IMR-90 (cell line): Measurements from ENCODE around the gene TRIML2. TPM values are rescaled to one million over a fixed set of nuclear protein-coding genes. Genes with fewer than 3 reads are reported as not detected.

Experiments
- ATAC-seq: fragments of 200-7000 bp; cut with Tn5 transposase; 2 replicates; pipeline ENCODE4 v1.9.1; 2020; ENCODE audit warnings: low read depth, mild to moderate bottlenecking, moderate library complexity
- BruUV-seq: library from RNA; stranded (reverse); fragments of 400-500 nt; replicated peaks from 2 replicates; lab custom pipeline; 2021; lab: Mats Ljungman, UMichigan
- CTCF ChIA-PET: fragments of 300-600 bp; formaldehyde crosslinking; extraction: SDS; loops from one replicate; lab custom pipeline; 2021; ENCODE audit warnings: antibody characterized with exemption; lab: Yijun Ruan, JAX
- POLR2A ChIA-PET: fragments of 300-600 bp; sonication (Branson Sonifier 250); formaldehyde crosslinking; loops from one replicate; lab custom pipeline; 2022; ENCODE audit warnings: antibody characterized with exemption; ENCODE audit not compliant: unreplicated experiment; lab: Charles Lee
- DNase-seq: peaks from one replicate; pipeline ENCODE4 v3.0.0; 2013
- H2AFZ ChIP-seq: replicated peaks from 2 replicates; pipeline ENCODE3; 2013; ENCODE audit warnings: low read length, mild to moderate bottlenecking; ENCODE audit not compliant: poor library complexity
- H2AK5ac ChIP-seq: 2 replicates; pipeline ENCODE4 v1.6.1; 2013; ENCODE audit warnings: low read depth, low read length, inconsistent platforms
- H2AK9ac ChIP-seq: replicated peaks from 2 replicates; pipeline ENCODE3; 2013; ENCODE audit warnings: mild to moderate bottlenecking, low read depth, low read length, moderate library complexity; ENCODE audit not compliant: poor library complexity
- H2BK120ac ChIP-seq: 2 replicates; pipeline ENCODE4 v1.6.1; 2013; ENCODE audit warnings: low read depth, low read length, inconsistent platforms
- H2BK15ac ChIP-seq: 3 replicates; pipeline ENCODE4 v1.6.1; 2013; ENCODE audit warnings: low read depth, low read length, inconsistent platforms
- H2BK20ac ChIP-seq: 2 replicates; pipeline ENCODE4 v1.6.1; 2013; ENCODE audit warnings: low read depth, mild to moderate bottlenecking, inconsistent platforms, low read length, moderate library complexity
- H2BK5ac ChIP-seq: 2 replicates; pipeline ENCODE4 v1.6.1; 2013; ENCODE audit warnings: mild to moderate bottlenecking, low read depth, low read length, inconsistent platforms; ENCODE audit not compliant: poor library complexity, severe bottlenecking
- H3K14ac ChIP-seq: replicated peaks from 2 replicates; pipeline ENCODE4 v1.6.1; 2013; ENCODE audit warnings: low read depth, low read length, inconsistent platforms
- H3K18ac ChIP-seq: 2 replicates; pipeline ENCODE4 v1.6.1; 2013; ENCODE audit warnings: low read depth, low read length, control low read depth
- H3K23ac ChIP-seq: 2 replicates; pipeline ENCODE4 v1.6.1; 2013; ENCODE audit warnings: low read depth, low read length, inconsistent platforms
- H3K27ac ChIP-seq: 2 replicates; pipeline ENCODE4 v1.5.1; 2013; ENCODE audit warnings: mild to moderate bottlenecking, control low read depth, low read length; ENCODE audit not compliant: insufficient read depth
- H3K27me3 ChIP-seq: 2 replicates; pipeline ENCODE4 v1.6.1; 2013; ENCODE audit warnings: low read length; ENCODE audit not compliant: control insufficient read depth, insufficient read depth
- H3K36me3 ChIP-seq: 2 replicates; pipeline ENCODE4 v1.6.1; 2013; ENCODE audit warnings: low read length, mixed read lengths; ENCODE audit not compliant: control insufficient read depth, insufficient read depth
- H3K4ac ChIP-seq: 2 replicates; pipeline ENCODE4 v1.6.1; 2013; ENCODE audit warnings: low read depth, low read length, inconsistent platforms
- H3K4me1 ChIP-seq: 2 replicates; pipeline ENCODE4 v1.6.1; 2013; ENCODE audit warnings: low read length, mixed read lengths; ENCODE audit not compliant: control insufficient read depth, insufficient read depth
- H3K4me2 ChIP-seq: 2 replicates; pipeline ENCODE4 v1.6.1; 2013; ENCODE audit warnings: low read depth, mild to moderate bottlenecking, control low read depth, low read length, moderate library complexity
- H3K4me3 ChIP-seq: 2 replicates; pipeline ENCODE4 v1.5.1; 2013; ENCODE audit warnings: low read depth, mild to moderate bottlenecking, control low read depth, low read length, moderate library complexity; ENCODE audit not compliant: insufficient read depth
- H3K56ac ChIP-seq: 2 replicates; pipeline ENCODE4 v1.6.1; 2013; ENCODE audit warnings: low read length, inconsistent platforms; ENCODE audit not compliant: insufficient read depth; ENCODE audit errors: extremely low read depth
- H3K79me1 ChIP-seq, 2 experiments: 2 replicates each; pipeline ENCODE4 v1.6.1; 2013; ENCODE audit warnings: low read length in 2 of 2, inconsistent platforms in 1 of 2, low read depth in 1 of 2
- H3K9ac ChIP-seq: 2 replicates; pipeline ENCODE4 v1.6.1; 2013; ENCODE audit warnings: low read depth, low read length, control low read depth
- H3K9me1 ChIP-seq: 2 replicates; pipeline ENCODE4 v1.6.1; 2013; ENCODE audit warnings: low read length, inconsistent platforms; ENCODE audit not compliant: insufficient read depth
- H3K9me3 ChIP-seq: 2 replicates; pipeline ENCODE4 v1.6.1; 2013; ENCODE audit warnings: low read length; ENCODE audit not compliant: control insufficient read depth, insufficient read depth
- H4K20me1 ChIP-seq: 2 replicates; pipeline ENCODE4 v1.6.1; 2013; ENCODE audit warnings: low read length, inconsistent platforms; ENCODE audit not compliant: insufficient read depth
- H4K5ac ChIP-seq: 2 replicates; pipeline ENCODE4 v1.6.1; 2013; ENCODE audit warnings: mild to moderate bottlenecking, low read depth, low read length, control low read depth
- H4K8ac ChIP-seq, 2 experiments: 2 replicates each; pipeline ENCODE4 v1.6.1; 2013; ENCODE audit warnings: low read depth in 2 of 2, low read length in 2 of 2, control low read depth in 1 of 2, inconsistent platforms in 1 of 2
- H4K91ac ChIP-seq: 2 replicates; pipeline ENCODE4 v1.6.1; 2013; ENCODE audit warnings: low read depth, low read length, inconsistent platforms; ENCODE audit not compliant: insufficient read depth
- BHLHE40 ChIP-seq: fragments of 150-350 bp; IDR thresholded peaks from 2 replicates; pipeline ENCODE4 v1.6.1; 2016; ENCODE audit warnings: mild to moderate bottlenecking, low read depth, low read length
- CEBPB ChIP-seq: IDR thresholded peaks from 2 replicates; pipeline ENCODE4 v1.6.1; 2012; ENCODE audit warnings: low read depth, low read length, improper control_type of control experiment
- FOS ChIP-seq: fragments of 150-350 bp; IDR thresholded peaks from 2 replicates; pipeline ENCODE4 v1.6.1; 2016; ENCODE audit warnings: low read depth, low read length
- MAFK ChIP-seq: IDR thresholded peaks from 2 replicates; pipeline ENCODE4 v1.6.1; 2012; ENCODE audit warnings: low read depth, low read length, improper control_type of control experiment
- MAZ ChIP-seq: IDR thresholded peaks from 2 replicates; pipeline ENCODE4 v1.6.1; 2012; ENCODE audit warnings: low read depth, mild to moderate bottlenecking, low read length, improper control_type of control experiment, moderate library complexity, borderline replicate concordance
- MXI1 ChIP-seq: IDR thresholded peaks from 2 replicates; pipeline ENCODE4 v1.6.1; 2012; ENCODE audit warnings: low read depth, mild to moderate bottlenecking, low read length, moderate library complexity, borderline replicate concordance
- RCOR1 ChIP-seq: IDR thresholded peaks from 2 replicates; pipeline ENCODE4 v1.6.1; 2012; ENCODE audit warnings: mild to moderate bottlenecking, low read length, improper control_type of control experiment; ENCODE audit not compliant: insufficient replicate concordance
- WGBS, 2 experiments: methylation state at CpG; one replicate each; pipeline versions ENCODE4 v1.1.5 to v1.1.7; 2013; ENCODE audit warnings: missing lambda C conversion rate in 2 of 2; ENCODE audit not compliant: insufficient read length in 1 of 2; ENCODE audit errors: extremely low coverage in 2 of 2; 5-methylcytosine and 5-hydroxymethylcytosine counted together
- dilution Hi-C: fragments of 300-500 bp; cut with HindIII; formaldehyde crosslinking; loops from one replicate; pipeline ENCODE4 v1.14.3; 2018; ENCODE audit warnings: low sequenced_read_pairs; ENCODE audit not compliant: unreplicated experiment
- in situ Hi-C: fragments of 300-500 bp; cut with MboI; formaldehyde crosslinking; loops from 3 replicates; pipeline ENCODE4 v1.14.3; 2019; ENCODE audit warnings: low sequenced_read_pairs, inconsistent platforms, mixed read lengths
- intact Hi-C: fragments of 100-400 bp; cut with micrococcal nuclease; formaldehyde crosslinking; loops from 2 replicates; pipeline ENCODE4 v1.10.0; 2022
- polyA plus RNA-seq, 3 experiments: library from polyadenylated mRNA; depleted of rRNA; stranded (reverse); fragments of >200 nt; gene quantifications; 2 replicates each; pipeline ENCODE4 v1.2.3, GENCODE V29; 2012; ENCODE audit warnings: low replicate concordance in 1 of 3
- total RNA-seq: library from RNA; depleted of rRNA; stranded (reverse); fragments of >200 nt; gene quantifications from 2 replicates; pipeline ENCODE4 v1.2.3, GENCODE V29; 2012
- TF ChIP-seq, protein P1 (sequence below): conservative IDR thresholded peaks from 2 replicates; pipeline ENCODE4 v1.5.1; 2012; ENCODE audit warnings: mild to moderate bottlenecking, low read depth, low read length, improper control_type of control experiment

Gene TRIML2
- total and polyA plus RNA-seq, 2 of the 4 experiments (the other 2 are of a cell fraction), result 0.18 to 0.21 TPM

DNA sequence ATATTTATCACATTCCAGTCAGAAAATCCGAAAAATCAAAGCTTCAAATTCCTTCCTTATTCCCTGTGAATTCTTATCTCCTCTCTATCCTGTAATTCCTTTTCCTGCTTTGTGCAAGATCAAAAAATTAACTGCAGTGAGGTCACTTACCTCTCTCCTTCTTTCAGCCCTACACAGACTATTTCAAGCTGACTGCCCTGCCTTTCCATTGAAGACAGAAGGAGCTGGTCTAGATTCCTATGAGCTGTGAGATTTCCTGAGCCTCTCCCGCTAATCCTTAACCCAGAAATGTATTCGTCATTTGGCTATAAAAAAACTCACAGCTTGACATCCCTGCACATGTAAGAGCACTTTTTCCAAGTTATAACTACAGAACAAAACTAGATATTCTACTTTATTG, 26.6 kb downstream of the TRIML2 start:
- BruUV-seq, result no TSS peak
- no peak overlapping the region for H3K56ac ChIP-seq
- no peak overlapping the region for H2AK5ac ChIP-seq
- intact Hi-C loops (no loop called here), in situ Hi-C loops (no loop called here), dilution Hi-C loops (no loop called here)
- ChIA-PET CTCF (interaction anchor here (0.6 kb wide), 2 partner anchors 313 to 618 kb away, joined by 3 read pairs; no protein-coding TSS in a partner anchor), POLR2A (no interaction called here)
- no peak overlapping the region for H3K23ac ChIP-seq
- H3K4me2 ChIP-seq, result no peak overlapping the region
- no peak overlapping the region for H2AFZ ChIP-seq
- H3K4ac ChIP-seq, result no peak overlapping the region
- no peak overlapping the region for H3K4me3 ChIP-seq
- H2BK15ac ChIP-seq, result no peak overlapping the region
- DNase-seq (no peak), ATAC-seq (no peak)
- WGBS, 2 experiments, result no CpG with 5 or more reads among the region's 3 CpGs
- no peak overlapping the region for H3K27ac ChIP-seq
- no peak overlapping the region for H3K14ac ChIP-seq
- H3K9ac ChIP-seq, result no peak overlapping the region
- H3K36me3 ChIP-seq, result no peaks in the 10 kb centered on the region
- no peaks in the 10 kb centered on the region for H4K20me1 ChIP-seq
- H3K9me1 ChIP-seq, result no peaks in the 10 kb centered on the region
- no peaks in the 10 kb centered on the region for H3K27me3 ChIP-seq
- no peak overlapping the region for H2BK20ac ChIP-seq
- no peak overlapping the region for H2BK5ac ChIP-seq
- no peaks in the 10 kb centered on the region for H3K79me1 ChIP-seq
- H3K9me3 ChIP-seq, result no peaks in the 10 kb centered on the region
- no peak overlapping the region for H4K8ac ChIP-seq
- H4K5ac ChIP-seq, result no peak overlapping the region
- H4K91ac ChIP-seq, result no peak overlapping the region
- no peaks in the 10 kb centered on the region for H3K4me1 ChIP-seq
- no peak for TF ChIP-seq BHLHE40
- TF ChIP-seq MAZ, result no peak
- TF ChIP-seq FOS, result no peak
- no peak for TF ChIP-seq MXI1
- TF ChIP-seq MAFK, result no peak
- no peak for TF ChIP-seq CEBPB
- TF ChIP-seq, protein P1, sequence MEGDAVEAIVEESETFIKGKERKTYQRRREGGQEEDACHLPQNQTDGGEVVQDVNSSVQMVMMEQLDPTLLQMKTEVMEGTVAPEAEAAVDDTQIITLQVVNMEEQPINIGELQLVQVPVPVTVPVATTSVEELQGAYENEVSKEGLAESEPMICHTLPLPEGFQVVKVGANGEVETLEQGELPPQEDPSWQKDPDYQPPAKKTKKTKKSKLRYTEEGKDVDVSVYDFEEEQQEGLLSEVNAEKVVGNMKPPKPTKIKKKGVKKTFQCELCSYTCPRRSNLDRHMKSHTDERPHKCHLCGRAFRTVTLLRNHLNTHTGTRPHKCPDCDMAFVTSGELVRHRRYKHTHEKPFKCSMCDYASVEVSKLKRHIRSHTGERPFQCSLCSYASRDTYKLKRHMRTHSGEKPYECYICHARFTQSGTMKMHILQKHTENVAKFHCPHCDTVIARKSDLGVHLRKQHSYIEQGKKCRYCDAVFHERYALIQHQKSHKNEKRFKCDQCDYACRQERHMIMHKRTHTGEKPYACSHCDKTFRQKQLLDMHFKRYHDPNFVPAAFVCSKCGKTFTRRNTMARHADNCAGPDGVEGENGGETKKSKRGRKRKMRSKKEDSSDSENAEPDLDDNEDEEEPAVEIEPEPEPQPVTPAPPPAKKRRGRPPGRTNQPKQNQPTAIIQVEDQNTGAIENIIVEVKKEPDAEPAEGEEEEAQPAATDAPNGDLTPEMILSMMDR, result no peak
- no peak for TF ChIP-seq RCOR1
- H2BK120ac ChIP-seq, result no peak overlapping the region
- no peak overlapping the region for H2AK9ac ChIP-seq
- no peak overlapping the region for H3K18ac ChIP-seq
